Activated naive CD4-positive, alpha-beta T cell treated with anti-CD3 and anti-CD28 coated beads for 36 hours (primary cell): ENCODE measurements around the gene KCNIP1. TPM values are rescaled to one million over a fixed set of nuclear protein-coding genes. Genes with fewer than 3 reads are reported as not detected.

Source experiments
- CTCF ChIA-PET: fragments of 350-600 bp; sonication (Branson Sonifier 250); formaldehyde crosslinking; loops from one replicate; lab custom pipeline; 2021; ENCODE audit warnings: antibody characterized with exemption; lab: Charles Lee
- DNase-seq: peaks from one replicate; pipeline ENCODE4 v3.0.0-alpha.2; 2020
- H3K27ac Mint-ChIP-seq: one replicate; pipeline ENCODE4 v1.8.0; 2021; ENCODE audit warnings: mild to moderate bottlenecking, mixed read lengths
- H3K27me3 Mint-ChIP-seq: one replicate; pipeline ENCODE4 v1.8.0; 2021; ENCODE audit warnings: low read depth, mixed read lengths
- H3K36me3 Mint-ChIP-seq: one replicate; pipeline ENCODE4 v1.8.0; 2021; ENCODE audit warnings: low read depth, mixed read lengths
- H3K4me1 Mint-ChIP-seq: one replicate; pipeline ENCODE4 v1.8.0; 2021; ENCODE audit warnings: low read depth, mixed read lengths
- H3K4me3 Mint-ChIP-seq: one replicate; pipeline ENCODE4 v1.8.0; 2021; ENCODE audit warnings: mild to moderate bottlenecking, moderate library complexity, mixed read lengths
- H3K9me3 Mint-ChIP-seq: one replicate; pipeline ENCODE4 v1.8.0; 2021; ENCODE audit warnings: mixed read lengths
- intact Hi-C: fragments of 100-400 bp; cut with micrococcal nuclease; formaldehyde crosslinking; loops from one replicate; pipeline ENCODE4 v1.15.1; 2023
- total RNA-seq, 2 experiments: library from RNA; stranded (reverse); gene quantifications; one replicate each; pipeline ENCODE4 v1.2.3, GENCODE V29; 2021

The KCNIP1 gene
- total RNA-seq, 2 experiments from 2014 or later, result not detected

GRCh38 chr5:170582644-170583330 is 79.0 kb downstream of the KCNIP1 start:
- H3K4me3 Mint-ChIP-seq, result no peak overlapping the region
- CTCF ChIA-PET, result interaction anchor here (0.7 kb wide), 1 partner anchor 12 kb away, joined by 3 read pairs; no protein-coding TSS in a partner anchor
- H3K27ac Mint-ChIP-seq, result no peak overlapping the region
- H3K27me3 Mint-ChIP-seq, result peaks cover 42% of the 10 kb centered on the region
- H3K9me3 Mint-ChIP-seq, result peaks cover 10% of the 10 kb centered on the region
- no peaks in the 10 kb centered on the region for H3K36me3 Mint-ChIP-seq
- no peak for DNase-seq
- intact Hi-C loops, result no loop called here
- H3K4me1 Mint-ChIP-seq, result no peaks in the 10 kb centered on the region

GRCh38 chr5:170584003-170584402 is 80.2 kb downstream of the KCNIP1 start:
- H3K9me3 Mint-ChIP-seq, result peaks cover 3% of the 10 kb centered on the region
- H3K27me3 Mint-ChIP-seq, result peaks cover 34% of the 10 kb centered on the region
- H3K36me3 Mint-ChIP-seq, result no peaks in the 10 kb centered on the region
- H3K4me1 Mint-ChIP-seq, result no peaks in the 10 kb centered on the region
- H3K4me3 Mint-ChIP-seq, result no peak overlapping the region
- intact Hi-C loops, result no loop called here
- no peak for DNase-seq
- CTCF ChIA-PET, result interaction anchor here (0.7 kb wide), 1 partner anchor 14 kb away, joined by 3 read pairs; no protein-coding TSS in a partner anchor
- H3K27ac Mint-ChIP-seq, result no peak overlapping the region

DNA sequence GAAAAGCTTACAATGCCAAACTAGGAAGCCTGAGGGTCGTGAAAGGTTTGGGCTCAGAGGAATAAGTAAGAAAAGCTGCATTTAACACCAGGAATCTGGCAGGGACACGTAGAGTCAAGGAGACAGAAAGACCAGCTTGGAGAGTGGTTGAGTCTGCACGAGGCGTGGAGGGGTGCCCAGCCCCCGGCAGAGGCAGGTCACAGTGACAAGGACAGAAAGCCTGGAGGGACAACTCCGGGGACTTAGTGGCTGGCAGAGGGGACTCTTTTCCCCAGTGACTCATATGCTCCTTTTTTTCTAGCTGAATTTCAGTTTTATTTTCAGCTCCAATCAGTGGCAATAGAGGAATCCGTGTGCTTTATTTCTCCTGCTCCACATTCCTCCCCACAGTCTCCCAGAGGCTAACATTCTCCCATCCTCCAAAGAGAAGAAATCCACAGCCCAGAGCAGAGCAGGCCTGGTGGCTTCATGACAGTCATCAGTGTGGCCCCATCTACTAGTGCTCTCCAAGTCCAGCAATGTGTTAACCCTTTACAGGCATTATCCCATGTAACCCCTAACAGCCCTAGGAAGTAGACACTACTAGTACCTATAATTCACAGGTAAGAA is 80.7 kb downstream of the KCNIP1 start:
- intact Hi-C loops, result no loop called here
- peaks cover 1% of the 10 kb centered on the region for H3K9me3 Mint-ChIP-seq
- H3K27me3 Mint-ChIP-seq, result peaks cover 37% of the 10 kb centered on the region
- no peak overlapping the region for H3K27ac Mint-ChIP-seq
- no peak overlapping the region for H3K4me3 Mint-ChIP-seq
- DNase-seq, result no peak
- no peaks in the 10 kb centered on the region for H3K36me3 Mint-ChIP-seq
- CTCF ChIA-PET, result interaction anchor here (1.0 kb wide), 1 partner anchor 16 kb away, joined by 4 read pairs; no protein-coding TSS in a partner anchor
- no peaks in the 10 kb centered on the region for H3K4me1 Mint-ChIP-seq

DNA sequence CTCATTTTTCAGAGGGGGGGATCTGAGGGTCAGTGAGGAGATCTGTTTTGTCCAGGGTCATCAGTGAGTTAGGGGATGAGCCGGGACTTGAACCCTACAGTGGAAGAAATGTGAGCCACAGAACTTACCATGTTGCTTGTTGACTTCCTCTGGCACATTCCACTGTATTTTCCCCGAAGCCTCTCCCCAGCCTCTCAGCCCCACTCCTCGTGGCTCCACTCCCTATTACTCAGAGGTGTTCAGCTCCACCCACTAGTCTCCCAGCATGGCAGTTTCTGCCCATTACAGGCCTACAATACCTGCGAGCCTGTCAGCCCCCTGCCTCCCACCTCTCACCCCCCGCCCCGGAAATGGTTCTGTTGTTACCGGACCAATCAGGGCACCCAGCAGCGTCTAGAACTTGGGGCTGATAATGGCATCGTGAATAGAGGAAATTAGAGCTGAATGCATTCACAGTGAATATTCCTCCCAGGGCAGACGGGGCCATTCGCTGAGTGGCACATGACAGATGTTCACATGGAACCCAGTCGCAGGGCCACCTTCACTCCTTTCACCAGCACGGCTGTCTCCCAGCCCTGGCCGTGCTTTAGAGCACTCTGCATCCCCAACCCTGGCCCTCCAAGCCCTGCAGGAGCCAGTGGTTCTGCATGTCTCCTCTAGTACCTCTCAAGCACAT is 81.6 kb downstream of the KCNIP1 start:
- Mint-ChIP-seq H3K4me1 (no peaks in the 10 kb centered on the region), H3K27ac (no peak overlapping the region), H3K36me3 (no peaks in the 10 kb centered on the region), H3K4me3 (no peak overlapping the region), H3K27me3 (peaks cover 35% of the 10 kb centered on the region), H3K9me3 (peaks cover 1% of the 10 kb centered on the region)
- no peak for DNase-seq
- CTCF ChIA-PET, result interaction anchor here (1.0 kb wide), 1 partner anchor 15 kb away, joined by 4 read pairs; no protein-coding TSS in a partner anchor
- intact Hi-C loops, result no loop called here

DNA sequence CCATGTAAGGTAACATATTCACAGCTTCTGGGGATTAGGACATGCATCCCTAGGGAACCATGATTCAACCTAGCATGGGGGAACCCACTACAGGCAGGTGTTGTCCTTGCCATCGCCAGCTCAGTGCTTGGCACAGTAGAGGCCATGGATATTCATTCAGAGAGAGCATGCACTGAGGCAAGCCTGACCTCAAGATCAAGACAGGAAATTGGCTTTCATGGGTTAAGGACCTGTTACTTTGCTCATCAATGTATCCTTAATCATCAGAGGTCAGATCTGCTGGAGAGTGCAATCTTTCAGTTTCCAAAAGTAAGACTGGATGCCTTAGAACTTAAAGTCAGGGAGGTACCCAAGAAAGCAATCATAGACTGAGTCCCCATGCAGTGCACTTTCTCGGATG is 84.0 kb downstream of the KCNIP1 start:
- Mint-ChIP-seq H3K27me3 (peaks cover 37% of the 10 kb centered on the region), H3K4me1 (no peaks in the 10 kb centered on the region), H3K9me3 (no peaks in the 10 kb centered on the region), H3K36me3 (no peaks in the 10 kb centered on the region), H3K27ac (no peak overlapping the region), H3K4me3 (no peak overlapping the region)
- CTCF ChIA-PET, result interaction anchor here (1.4 kb wide), 1 partner anchor 10 kb away, joined by 4 read pairs; no protein-coding TSS in a partner anchor
- no peak for DNase-seq
- intact Hi-C loops, result no loop called here

DNA sequence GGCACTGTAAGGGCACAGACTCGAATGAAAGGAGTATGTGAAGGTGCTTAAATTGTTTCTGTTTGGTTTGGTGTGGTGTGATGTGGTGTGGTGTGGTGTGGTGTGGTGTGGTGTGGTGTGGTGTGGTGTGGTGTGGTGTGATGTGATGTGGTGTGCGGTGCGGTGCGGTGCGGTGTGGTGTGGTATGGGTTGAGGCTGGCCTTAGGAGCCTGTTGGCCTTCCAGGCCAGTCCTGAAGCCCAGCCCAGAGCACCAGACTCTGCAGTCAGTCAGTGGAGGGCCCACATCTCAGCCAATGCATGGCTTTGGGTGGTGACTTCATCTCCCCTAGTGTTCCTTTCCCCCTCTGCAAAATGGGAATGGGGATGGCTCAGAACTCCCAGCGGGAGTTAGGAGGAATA is 85.8 kb downstream of the KCNIP1 start:
- no peak overlapping the region for H3K4me3 Mint-ChIP-seq
- CTCF ChIA-PET, result no interaction called here
- H3K9me3 Mint-ChIP-seq, result no peaks in the 10 kb centered on the region
- H3K27me3 Mint-ChIP-seq, result peaks cover 33% of the 10 kb centered on the region
- H3K27ac Mint-ChIP-seq, result no peak overlapping the region
- no peaks in the 10 kb centered on the region for H3K36me3 Mint-ChIP-seq
- intact Hi-C loops, result no loop called here
- no peaks in the 10 kb centered on the region for H3K4me1 Mint-ChIP-seq
- no peak for DNase-seq

DNA sequence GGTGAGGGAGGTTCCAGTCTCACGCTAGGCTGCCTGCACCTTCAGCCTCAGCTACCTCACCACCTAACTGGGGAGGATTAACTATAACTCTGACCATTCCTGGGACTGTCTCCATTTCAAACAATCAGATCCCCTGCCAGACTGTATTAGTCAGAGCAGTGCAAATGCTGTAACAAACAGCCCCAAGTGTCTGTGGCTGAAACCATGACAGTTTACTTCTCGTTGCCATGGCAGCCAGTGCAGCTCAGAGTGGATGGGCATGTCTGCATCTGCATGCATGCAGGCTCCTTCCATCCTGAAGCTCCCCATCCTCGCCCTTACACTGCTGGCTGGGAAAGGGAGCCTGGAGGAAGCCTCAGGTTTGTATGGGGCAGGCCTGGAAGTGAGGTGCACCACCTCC is 86.7 kb downstream of the KCNIP1 start:
- Mint-ChIP-seq H3K4me1 (no peaks in the 10 kb centered on the region), H3K27me3 (peaks cover 33% of the 10 kb centered on the region), H3K4me3 (no peak overlapping the region), H3K9me3 (no peaks in the 10 kb centered on the region), H3K36me3 (no peaks in the 10 kb centered on the region), H3K27ac (no peak overlapping the region)
- peak; percentile 15 for DNase-seq
- CTCF ChIA-PET, result interaction anchor here (0.9 kb wide), 1 partner anchor 156 kb away, joined by 3 read pairs; no protein-coding TSS in a partner anchor
- intact Hi-C loops, result no loop called here

- H3K9me3 Mint-ChIP-seq, result no peaks in the 10 kb centered on the region
- no peak overlapping the region for H3K4me3 Mint-ChIP-seq
- DNase-seq, result no peak
- H3K36me3 Mint-ChIP-seq, result no peaks in the 10 kb centered on the region
- intact Hi-C loops, result no loop called here
- H3K4me1 Mint-ChIP-seq, result no peaks in the 10 kb centered on the region
- H3K27me3 Mint-ChIP-seq, result peaks cover 30% of the 10 kb centered on the region
- CTCF ChIA-PET, result interaction anchor here (0.9 kb wide), 1 partner anchor 156 kb away, joined by 3 read pairs; no protein-coding TSS in a partner anchor
- no peak overlapping the region for H3K27ac Mint-ChIP-seq
Observed at GRCh38 chr5:170591054-170591453, 87.2 kb downstream of the KCNIP1 start.

DNA sequence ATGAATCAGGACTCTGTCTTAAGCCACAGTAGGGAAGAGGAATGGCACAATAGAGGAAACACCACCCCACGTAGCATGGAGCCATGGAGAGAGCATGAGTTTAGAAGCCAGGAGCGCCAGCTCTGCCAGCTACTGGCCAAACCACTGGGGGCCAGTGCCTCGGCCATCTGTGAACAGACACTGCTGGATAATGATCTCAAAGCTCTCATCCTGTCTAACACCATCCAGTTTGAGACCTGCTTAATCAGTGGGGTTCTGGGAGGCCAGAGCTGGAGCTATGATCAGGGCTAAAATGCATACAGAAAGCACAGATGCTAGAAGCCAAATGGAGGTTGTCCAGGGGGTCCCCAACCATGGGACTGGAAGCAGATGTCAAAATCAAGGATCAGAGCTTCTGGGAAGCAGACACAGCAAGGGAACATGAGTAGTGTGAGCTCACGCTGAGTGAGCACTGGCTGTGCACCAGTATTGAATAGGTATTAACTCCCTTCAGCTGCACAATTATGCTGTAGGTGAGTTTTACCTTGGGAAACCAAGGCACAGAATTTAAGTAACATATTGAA is 92.7 kb downstream of the KCNIP1 start:
- no peaks in the 10 kb centered on the region for H3K36me3 Mint-ChIP-seq
- peaks cover 21% of the 10 kb centered on the region for H3K4me1 Mint-ChIP-seq
- no peaks in the 10 kb centered on the region for H3K9me3 Mint-ChIP-seq
- H3K27ac Mint-ChIP-seq, result no peak overlapping the region
- no peak for DNase-seq
- intact Hi-C loops, result loop anchor here (1.0 kb wide), 1 partner anchor 24 kb away; no protein-coding TSS in a partner anchor
- CTCF ChIA-PET, result interaction anchor here (0.9 to 5.3 kb wide), 7 partner anchors 8 to 180 kb away, joined by 3 to 34 read pairs (median 4); no protein-coding TSS in a partner anchor
- peaks cover 33% of the 10 kb centered on the region for H3K27me3 Mint-ChIP-seq
- peak overlapping the region; percentile 5 for H3K4me3 Mint-ChIP-seq

DNA sequence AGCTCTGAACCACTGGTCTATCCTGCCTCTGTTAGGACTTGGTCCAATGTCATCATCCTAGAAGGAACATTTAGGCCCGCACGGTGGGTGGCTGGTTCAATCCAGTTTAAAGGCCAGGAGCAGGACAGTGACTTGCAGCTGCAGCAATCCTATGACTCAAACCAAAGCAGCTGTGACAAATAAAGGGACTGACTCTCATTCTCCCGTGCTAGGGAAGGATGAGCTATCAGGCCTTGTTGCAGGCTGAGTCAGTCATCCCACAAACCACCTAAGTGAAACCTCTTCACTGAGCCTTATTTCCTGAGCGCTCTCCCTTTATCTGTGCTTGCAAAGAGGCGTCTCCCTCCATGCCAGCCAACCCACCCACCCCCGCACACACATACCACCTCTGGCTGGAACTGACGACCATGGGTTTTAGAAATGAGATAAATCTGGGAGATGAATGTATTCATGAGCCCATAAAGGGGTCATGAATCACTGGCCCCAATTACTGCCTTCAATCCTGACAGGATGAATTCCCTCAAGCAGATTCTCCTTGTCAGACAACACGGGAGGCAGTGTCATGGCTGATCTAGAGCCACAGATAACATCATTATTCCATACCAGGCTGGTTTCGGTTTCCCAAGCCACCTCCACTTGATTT is 93.4 kb downstream of the KCNIP1 start:
- H3K4me3 Mint-ChIP-seq, result no peak overlapping the region
- H3K36me3 Mint-ChIP-seq, result no peaks in the 10 kb centered on the region
- peaks cover 21% of the 10 kb centered on the region for H3K4me1 Mint-ChIP-seq
- H3K9me3 Mint-ChIP-seq, result no peaks in the 10 kb centered on the region
- DNase-seq, result peak; percentile 61
- CTCF ChIA-PET, result interaction anchor here (0.9 to 5.3 kb wide), 8 partner anchors 9 to 181 kb away, joined by 3 to 34 read pairs (median 4); no protein-coding TSS in a partner anchor
- H3K27me3 Mint-ChIP-seq, result peaks cover 30% of the 10 kb centered on the region
- no peak overlapping the region for H3K27ac Mint-ChIP-seq
- intact Hi-C loops, result loop anchor here (1.0 kb wide), 1 partner anchor 25 kb away; no protein-coding TSS in a partner anchor

GRCh38 chr5:170597872-170598271 is 94.1 kb downstream of the KCNIP1 start:
- CTCF ChIA-PET, result interaction anchor here (1.3 to 5.3 kb wide), 6 partner anchors 9 to 171 kb away, joined by 3 to 34 read pairs (median 6); no protein-coding TSS in a partner anchor
- Mint-ChIP-seq H3K27me3 (peaks cover 27% of the 10 kb centered on the region), H3K4me1 (peaks cover 21% of the 10 kb centered on the region), H3K9me3 (no peaks in the 10 kb centered on the region), H3K4me3 (no peak overlapping the region), H3K27ac (no peak overlapping the region), H3K36me3 (no peaks in the 10 kb centered on the region)
- intact Hi-C loops, result loop anchor here (1.0 kb wide), 1 partner anchor 26 kb away; no protein-coding TSS in a partner anchor
- no peak for DNase-seq
